CD4-positive, alpha-beta T cell treated with Interleukin-6 for 4 hours (primary cell): Measurements from ENCODE around the gene TINAGL1.

Experiments used
- DNase-seq: peaks from one replicate; pipeline ENCODE4 v3.0.0-alpha.2; 2020; ENCODE audit warnings: mixed read lengths

Gene TINAGL1

GRCh38 chr1:31614414-31615005, 38.2 kb downstream of the TINAGL1 start:
- no peak for DNase-seq

GRCh38 chr1:31615414-31615813, 39.1 kb downstream of the TINAGL1 start:
- no peak for DNase-seq

GRCh38 chr1:31615939-31616338, 39.6 kb downstream of the TINAGL1 start:
- DNase-seq, result no peak

- no peak for DNase-seq
Measured at GRCh38 chr1:31617218-31617915, 41.1 kb downstream of the TINAGL1 start, which contains the start of gene HCRTR1. Gene HCRTR1, plus strand, starts transcription at chr1:31617689. Its CDS starts 1,504 bp downstream, at chr1:31619193.

GRCh38 chr1:31617916-31618746, 41.8 kb downstream of the TINAGL1 start:
- peak; percentile 49 for DNase-seq

GRCh38 chr1:31618916-31619846, 42.9 kb downstream of the TINAGL1 start:
- DNase-seq, result no peak

- no peak for DNase-seq
Measured at GRCh38 chr1:31620631-31621497, 44.5 kb downstream of the TINAGL1 start.

GRCh38 chr1:31621498-31621820, 45.1 kb downstream of the TINAGL1 start:
- no peak for DNase-seq

GRCh38 chr1:31621847-31622730, 45.8 kb downstream of the TINAGL1 start:
- DNase-seq, result no peak

GRCh38 chr1:31623365-31623764, 47.0 kb downstream of the TINAGL1 start:
- DNase-seq, result no peak

GRCh38 chr1:31624309-31624708, 48.0 kb downstream of the TINAGL1 start:
- DNase-seq, result no peak

GRCh38 chr1:31624731-31625514, 48.6 kb downstream of the TINAGL1 start:
- DNase-seq, result no peak

GRCh38 chr1:31625561-31626222, 49.4 kb downstream of the TINAGL1 start:
- no peak for DNase-seq

GRCh38 chr1:31626223-31627207, 50.2 kb downstream of the TINAGL1 start:
- no peak for DNase-seq

- no peak for DNase-seq
Measured at GRCh38 chr1:31627301-31627929, 51.1 kb downstream of the TINAGL1 start.

GRCh38 chr1:31627930-31628559, 51.7 kb downstream of the TINAGL1 start:
- DNase-seq, result no peak
